AG09309 (cell line): ENCODE results near the gene AADACL4.

Experiments
- DNase-seq: peaks from one replicate; pipeline ENCODE4 v3.0.0-alpha.2; 2010; ENCODE audit warnings: low read depth
- H3K4me3 ChIP-seq: 2 replicates; pipeline ENCODE4 v1.5.1; 2011; ENCODE audit warnings: mild to moderate bottlenecking, low read depth, low read length, moderate library complexity; ENCODE audit not compliant: control insufficient read depth
- TF ChIP-seq, protein P1 (sequence below): IDR thresholded peaks from 2 replicates; pipeline ENCODE4 v1.5.1; 2011; ENCODE audit warnings: mild to moderate bottlenecking, low read depth, low read length, inconsistent platforms; ENCODE audit not compliant: insufficient read depth, control insufficient read depth; ENCODE audit errors: missing control alignments

AADACL4 gene

DNA sequence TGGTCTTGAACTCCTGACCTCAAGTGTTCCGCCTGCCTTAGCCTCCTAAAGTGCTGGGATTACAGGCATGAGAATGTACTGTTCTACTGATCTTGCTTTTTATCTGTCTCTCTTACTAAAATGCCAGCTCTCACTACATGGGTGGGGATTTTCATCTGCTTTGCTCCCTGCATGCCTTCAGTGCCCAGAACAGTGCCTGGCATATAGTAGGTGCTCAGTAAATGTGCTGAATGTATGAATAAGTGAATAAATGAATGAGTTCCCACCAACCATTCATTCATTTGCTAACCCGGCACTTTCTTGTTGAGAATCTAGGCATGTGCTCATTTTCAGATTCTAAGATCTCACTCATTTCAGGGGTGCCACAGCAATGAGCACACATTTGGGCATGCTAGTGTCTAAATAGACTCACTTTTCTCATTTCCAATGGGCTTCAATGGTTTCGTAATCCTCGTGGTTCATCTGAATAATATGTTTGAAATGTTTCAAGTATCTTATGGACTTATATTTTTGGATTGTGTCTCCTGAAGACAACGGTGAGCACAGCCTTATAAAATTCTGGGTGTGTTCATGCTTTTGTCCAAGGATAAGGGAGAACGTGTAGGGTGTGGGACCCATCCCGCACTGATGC, 33.5 kb upstream of the AADACL4 start:
- TF ChIP-seq, protein P1, sequence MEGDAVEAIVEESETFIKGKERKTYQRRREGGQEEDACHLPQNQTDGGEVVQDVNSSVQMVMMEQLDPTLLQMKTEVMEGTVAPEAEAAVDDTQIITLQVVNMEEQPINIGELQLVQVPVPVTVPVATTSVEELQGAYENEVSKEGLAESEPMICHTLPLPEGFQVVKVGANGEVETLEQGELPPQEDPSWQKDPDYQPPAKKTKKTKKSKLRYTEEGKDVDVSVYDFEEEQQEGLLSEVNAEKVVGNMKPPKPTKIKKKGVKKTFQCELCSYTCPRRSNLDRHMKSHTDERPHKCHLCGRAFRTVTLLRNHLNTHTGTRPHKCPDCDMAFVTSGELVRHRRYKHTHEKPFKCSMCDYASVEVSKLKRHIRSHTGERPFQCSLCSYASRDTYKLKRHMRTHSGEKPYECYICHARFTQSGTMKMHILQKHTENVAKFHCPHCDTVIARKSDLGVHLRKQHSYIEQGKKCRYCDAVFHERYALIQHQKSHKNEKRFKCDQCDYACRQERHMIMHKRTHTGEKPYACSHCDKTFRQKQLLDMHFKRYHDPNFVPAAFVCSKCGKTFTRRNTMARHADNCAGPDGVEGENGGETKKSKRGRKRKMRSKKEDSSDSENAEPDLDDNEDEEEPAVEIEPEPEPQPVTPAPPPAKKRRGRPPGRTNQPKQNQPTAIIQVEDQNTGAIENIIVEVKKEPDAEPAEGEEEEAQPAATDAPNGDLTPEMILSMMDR: no peak
- H3K4me3 ChIP-seq: no peak overlapping the region
- no peak for DNase-seq

DNA sequence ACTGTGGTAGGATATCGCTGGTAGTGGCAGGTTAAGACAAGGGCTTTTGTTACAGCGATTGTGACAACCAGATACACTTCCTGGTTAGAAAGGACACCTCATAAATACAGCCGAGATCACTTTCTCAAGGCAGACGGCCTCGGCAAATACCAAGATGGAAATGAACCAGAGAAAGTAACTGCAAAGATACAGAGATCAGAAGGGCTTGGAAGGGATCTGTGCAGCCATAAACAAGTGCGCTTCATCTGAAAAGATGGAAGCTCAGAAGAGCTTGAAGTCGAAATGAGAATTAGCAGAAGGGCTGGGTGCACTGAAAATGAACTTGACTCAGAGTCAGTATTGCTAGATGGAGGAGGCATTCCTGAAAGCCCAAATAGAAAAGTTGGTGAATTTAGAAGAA, 32.9 kb upstream of the AADACL4 start:
- no peak overlapping the region for H3K4me3 ChIP-seq
- TF ChIP-seq, protein P1: no peak
- no peak for DNase-seq

- no peak overlapping the region for H3K4me3 ChIP-seq
- DNase-seq: no peak
- TF ChIP-seq, protein P1: no peak
Observed at GRCh38 chr1:12613180-12613579, 30.7 kb upstream of the AADACL4 start.

DNA sequence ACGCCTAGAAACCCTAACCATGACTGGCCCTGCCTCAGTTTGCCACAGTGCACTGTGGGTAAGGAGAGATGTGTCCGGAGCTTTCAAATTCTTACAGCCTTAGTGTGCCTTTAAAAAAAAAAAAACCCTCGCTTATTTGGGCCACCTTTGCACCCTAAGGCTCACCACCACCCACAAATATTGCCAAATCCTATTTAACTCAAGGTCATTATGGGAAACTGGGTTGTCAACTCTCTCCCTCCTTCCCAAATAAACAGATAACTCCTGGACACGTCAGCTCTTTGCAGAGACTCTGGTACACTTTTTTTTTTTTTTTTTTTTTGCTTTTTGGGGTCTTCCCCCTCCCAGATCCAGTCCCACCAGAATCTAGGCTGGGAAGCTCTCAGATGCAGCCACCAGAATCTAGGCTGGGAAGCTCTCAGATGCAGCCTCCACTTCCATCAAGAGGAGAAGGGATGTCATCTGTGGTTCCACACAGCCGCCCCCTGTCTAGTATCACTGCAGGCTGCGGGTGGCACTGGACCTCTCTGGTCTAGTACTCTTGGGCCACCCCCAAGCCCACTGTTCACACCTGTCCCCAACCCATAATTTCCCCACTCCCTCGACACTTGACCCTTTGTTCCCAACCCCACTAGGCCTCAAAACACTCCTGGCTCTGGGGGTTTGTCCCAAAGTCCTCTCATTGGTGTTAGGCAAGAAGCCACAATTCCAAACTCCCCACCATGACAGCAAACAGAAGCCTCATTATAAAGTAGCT, 29.3 kb upstream of the AADACL4 start:
- H3K4me3 ChIP-seq: peak overlapping the region; percentile 53
- DNase-seq: no peak

GRCh38 chr1:12615159-12615864, 28.6 kb upstream of the AADACL4 start:
- TF ChIP-seq, protein P1: no peak
- no peak for DNase-seq
- peak overlapping the region; percentile 53 for H3K4me3 ChIP-seq

More for the DNA sequence above, 29.3 kb upstream of the AADACL4 start:
- TF ChIP-seq, protein P1: no peak

- peak overlapping the region; percentile 53 for H3K4me3 ChIP-seq
- DNase-seq: no peak
- TF ChIP-seq, protein P1: no peak
Observed at GRCh38 chr1:12615865-12616708, 27.8 kb upstream of the AADACL4 start.
